ENCODE measurements around the gene SQSTM1. TPM values are rescaled to one million over a fixed set of nuclear protein-coding genes. Genes with fewer than 3 reads are reported as not detected.

Gene SQSTM1
- total and polyA plus RNA-seq, 2 experiments from 2014 or later: 402 to 641 TPM

GRCh38 chr5:179801304-179802206 lies 19.1 kb upstream of the SQSTM1 start:
- no peak overlapping the region for H3K4me3 ChIP-seq
- H3K9me2 ChIP-seq (replicated peaks; ENCODE audit: insufficient read depth): no peaks in the 10 kb centered on the region
- no peak for TF ChIP-seq EZH2phosphoT487 (IDR thresholded peaks at IDR 0.05; ENCODE audit: low read depth, severe bottlenecking, unreplicated experiment)
- TF ChIP-seq CTCF (IDR thresholded peaks at IDR 0.05; ENCODE audit: poor library complexity): peak; percentile 47
- no peaks in the 10 kb centered on the region for H3K9me3 ChIP-seq (ENCODE audit: low read depth)
- no peaks in the 10 kb centered on the region for H3K36me3 ChIP-seq (replicated peaks; ENCODE audit: insufficient read depth, low read depth)
- peak; percentile 74 for DNase-seq (ENCODE audit: low spot score)
- WGBS (ENCODE audit: low lambda C conversion rate, missing lambda C conversion rate): 61% methylated on average over 29 of the region's 67 CpGs
- peaks cover 48% of the 10 kb centered on the region for H4K20me1 ChIP-seq (ENCODE audit: insufficient read depth, poor library complexity, severe bottlenecking)
- H3K4me2 ChIP-seq: no peak overlapping the region
- peaks cover 31% of the 10 kb centered on the region for H3K4me1 ChIP-seq (ENCODE audit: insufficient read depth)
- H3K27me3 ChIP-seq: no peaks in the 10 kb centered on the region
- H3K79me2 ChIP-seq: peaks cover 42% of the 10 kb centered on the region
- no peak overlapping the region for H2AFZ ChIP-seq
- no peak overlapping the region for H3K27ac ChIP-seq

DNA sequence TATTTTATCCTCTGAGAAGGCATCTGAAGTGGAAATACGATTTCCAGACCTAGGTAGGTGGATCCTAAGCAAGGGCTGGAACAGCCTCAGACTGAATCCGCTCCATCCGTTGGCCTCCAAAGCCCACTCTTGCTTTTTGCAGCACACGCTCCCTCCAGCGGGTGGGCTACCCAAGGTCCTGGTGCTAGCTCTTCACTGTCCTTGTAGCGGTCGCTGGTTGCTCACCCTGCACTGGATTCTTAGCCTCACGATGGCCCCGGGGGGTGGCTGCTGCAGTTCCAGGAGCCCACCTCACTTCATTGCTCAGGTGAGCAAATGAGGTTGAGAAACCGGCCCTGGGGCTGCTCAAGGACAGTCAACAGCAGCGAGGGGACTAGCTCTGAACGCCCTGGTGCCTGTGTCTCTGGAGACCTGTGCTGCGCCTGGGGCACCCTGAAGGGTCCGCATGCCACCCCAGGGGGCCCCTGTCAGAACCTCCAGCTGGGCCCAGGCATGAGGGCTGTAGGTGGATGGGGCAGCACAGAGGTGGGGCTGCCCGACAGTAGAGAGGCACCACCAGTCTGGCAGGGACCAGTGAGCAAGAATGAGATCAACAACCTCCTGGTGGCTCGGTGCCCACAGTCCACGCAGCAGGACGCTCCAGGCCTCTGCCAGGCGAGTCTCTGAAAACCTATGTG lies 18.4 kb upstream of the SQSTM1 start:
- Histone ChIP-seq H3K9me3 (ENCODE audit: low read depth) (no peaks in the 10 kb centered on the region), H3K36me3 (replicated peaks; ENCODE audit: insufficient read depth, low read depth) (no peaks in the 10 kb centered on the region), H2AFZ (no peak overlapping the region), H3K4me2 (no peak overlapping the region), H3K4me3 (no peak overlapping the region), H3K79me2 (peaks cover 46% of the 10 kb centered on the region), H3K27ac (no peak overlapping the region), H4K20me1 (ENCODE audit: insufficient read depth, poor library complexity, severe bottlenecking) (peaks cover 48% of the 10 kb centered on the region), H3K9me2 (replicated peaks; ENCODE audit: insufficient read depth) (no peaks in the 10 kb centered on the region), H3K27me3 (no peaks in the 10 kb centered on the region), H3K4me1 (ENCODE audit: insufficient read depth) (peaks cover 28% of the 10 kb centered on the region)
- TF ChIP-seq CTCF (IDR thresholded peaks at IDR 0.05; ENCODE audit: poor library complexity) (no peak), EZH2phosphoT487 (IDR thresholded peaks at IDR 0.05; ENCODE audit: low read depth, severe bottlenecking, unreplicated experiment) (no peak), EZH2 (IDR thresholded peaks at IDR 0.05; ENCODE audit: borderline replicate concordance) (no peak)
- DNase-seq (ENCODE audit: low spot score): no peak
- 88% methylated on average over 19 of the region's 19 CpGs for WGBS (ENCODE audit: low lambda C conversion rate, missing lambda C conversion rate)

GRCh38 chr5:179802950-179803562 lies 17.6 kb upstream of the SQSTM1 start:
- no peak for TF ChIP-seq EZH2 (IDR thresholded peaks at IDR 0.05; ENCODE audit: borderline replicate concordance)
- TF ChIP-seq EZH2phosphoT487 (IDR thresholded peaks at IDR 0.05; ENCODE audit: low read depth, severe bottlenecking, unreplicated experiment): no peak
- no peak for TF ChIP-seq CTCF (IDR thresholded peaks at IDR 0.05; ENCODE audit: poor library complexity)
- Histone ChIP-seq H3K4me1 (ENCODE audit: insufficient read depth) (peaks cover 34% of the 10 kb centered on the region), H2AFZ (no peak overlapping the region), H3K4me3 (no peak overlapping the region), H3K79me2 (peaks cover 53% of the 10 kb centered on the region), H3K36me3 (replicated peaks; ENCODE audit: insufficient read depth, low read depth) (no peaks in the 10 kb centered on the region), H3K9me3 (ENCODE audit: low read depth) (no peaks in the 10 kb centered on the region), H3K27ac (no peak overlapping the region), H3K9me2 (replicated peaks; ENCODE audit: insufficient read depth) (no peaks in the 10 kb centered on the region), H4K20me1 (ENCODE audit: insufficient read depth, poor library complexity, severe bottlenecking) (peaks cover 48% of the 10 kb centered on the region), H3K27me3 (no peaks in the 10 kb centered on the region), H3K4me2 (peak overlapping the region; percentile 99)
- no peak for DNase-seq (ENCODE audit: low spot score)
- 63% methylated on average over 9 of the region's 11 CpGs for WGBS (ENCODE audit: low lambda C conversion rate, missing lambda C conversion rate)

Measured in hepatocyte (in vitro differentiated cells).